GM19099 (cell line): ENCODE measurements around the gene NTRK2.

Experiments used
- POLR2A ChIP-seq: IDR thresholded peaks from 3 replicates; pipeline ENCODE4 v1.6.1; 2011; ENCODE audit warnings: low read depth; ENCODE audit not compliant: insufficient read length; ENCODE audit errors: extremely low read depth

The NTRK2 gene

GRCh38 chr9:84829997-84830696 lies 160.6 kb downstream of the NTRK2 start:
- no peak for TF ChIP-seq POLR2A

GRCh38 chr9:84831377-84831776 lies 161.8 kb downstream of the NTRK2 start:
- TF ChIP-seq POLR2A, result no peak

GRCh38 chr9:84832453-84832852 lies 162.9 kb downstream of the NTRK2 start:
- TF ChIP-seq POLR2A, result no peak

GRCh38 chr9:84834426-84834825 lies 164.9 kb downstream of the NTRK2 start:
- TF ChIP-seq POLR2A, result no peak

GRCh38 chr9:84835745-84836144 lies 166.2 kb downstream of the NTRK2 start:
- TF ChIP-seq POLR2A, result no peak

GRCh38 chr9:84838879-84839278 lies 169.3 kb downstream of the NTRK2 start:
- no peak for TF ChIP-seq POLR2A

- no peak for TF ChIP-seq POLR2A
These were observed 170.0 kb downstream of the NTRK2 start for GRCh38 chr9:84839541-84839940.

- no peak for TF ChIP-seq POLR2A
These were observed 172.4 kb downstream of the NTRK2 start for GRCh38 chr9:84841931-84842330.

- no peak for TF ChIP-seq POLR2A
These were observed 173.8 kb downstream of the NTRK2 start for GRCh38 chr9:84843175-84843824.

- no peak for TF ChIP-seq POLR2A
These were observed 176.7 kb downstream of the NTRK2 start for GRCh38 chr9:84845956-84846900.

GRCh38 chr9:84846906-84847305 lies 177.4 kb downstream of the NTRK2 start:
- no peak for TF ChIP-seq POLR2A

- no peak for TF ChIP-seq POLR2A
These were observed 179.5 kb downstream of the NTRK2 start for GRCh38 chr9:84849049-84849448.

- no peak for TF ChIP-seq POLR2A
These were observed 181.4 kb downstream of the NTRK2 start for GRCh38 chr9:84850830-84851392.

GRCh38 chr9:84851935-84852585 lies 182.5 kb downstream of the NTRK2 start:
- no peak for TF ChIP-seq POLR2A
